Naive B cell (primary cell): ENCODE measurements around the gene ZNF410. TPM values are rescaled to one million over a fixed set of nuclear protein-coding genes. Genes with fewer than 3 reads are reported as not detected.

Experiments
- polyA plus RNA-seq, 6 donors: library from polyadenylated mRNA; unstranded; fragments of 300-500 nt; fragmentation: Illumina TruSeq; gene quantifications; one replicate each; pipeline ENCODE4 v1.2.3, GENCODE V29; 2021; ENCODE audit warnings: low read depth in 6 of 6

Gene ZNF410
- polyA plus RNA-seq, 6 donors from 2014 or later: 56.3 to 77.1 (median 66.9) TPM

Other genes with a start within 250 kb of the ZNF410 start
- gene DNAL1, start 241.9 kb upstream of the ZNF410 start, polyA plus RNA-seq: 1 to 10 TPM; 2.3 to 7.1 (median 2.9) TPM
- 10 to 100 TPM; 10.6 to 19.7 (median 15.4) TPM for gene PNMA1, start 172.5 kb upstream of the ZNF410 start, polyA plus RNA-seq
- 1 to 10 TPM; 1.0 to 4.9 (median 3.3) TPM for gene PTGR2, start 35.0 kb upstream of the ZNF410 start, polyA plus RNA-seq
- gene FAM161B, start 63.2 kb downstream of the ZNF410 start, polyA plus RNA-seq: 1 to 10 TPM in 5 of 6 donors, under 1 TPM in 1; 0.79 to 2.7 (median 1.5) TPM
- gene COQ6, start 63.4 kb downstream of the ZNF410 start, polyA plus RNA-seq: 10 to 100 TPM; 10.9 to 22.5 (median 14.5) TPM
- 1 to 10 TPM; 2.3 to 5.7 (median 5.0) TPM for gene ENTPD5, start 132.4 kb downstream of the ZNF410 start, polyA plus RNA-seq
- gene BBOF1, start 132.5 kb downstream of the ZNF410 start, polyA plus RNA-seq: 1 to 10 TPM; 1.2 to 5.8 (median 2.0) TPM
- gene ALDH6A1, start 197.6 kb downstream of the ZNF410 start, polyA plus RNA-seq: 10 to 100 TPM; 14.5 to 24.3 (median 20.6) TPM
- 10 to 100 TPM in 5 of 6 donors, 1 to 10 TPM in 1; 7.4 to 19.1 (median 11.9) TPM for gene LIN52, start 198.1 kb downstream of the ZNF410 start, polyA plus RNA-seq